ENCODE results near the gene SYMPK. TPM values are rescaled to one million over a fixed set of nuclear protein-coding genes. Genes with fewer than 3 reads are reported as not detected.
"Not testable (repeated sequence)": the region's sequence is repeated elsewhere in the genome, so short reads cannot be mapped to it uniquely, and the experiment has no call there.

The SYMPK gene
- total RNA-seq, 5 donors from 2014 or later (not counting 1 experiment from before 2014, with no cell fraction given): 89.7 to 102 (median 94.7) TPM

GRCh38 chr19:45899253-45899652 lies 36.3 kb upstream of the SYMPK start:
- Histone ChIP-seq H3K27ac (ENCODE audit: low read length) (no peak overlapping the region), H3K27me3 (replicated peaks in 1 of 2; ENCODE audit: control insufficient read depth in 2 of 2, extremely low read depth in 1 of 2, insufficient read depth in 2 of 2, low read length in 1 of 2) (no peaks in the 10 kb centered on the region), H3K4me3 (ENCODE audit: control insufficient read depth in 1 of 2, extremely low read depth in 1 of 2, low read length in 1 of 2) (no peak overlapping the region), H3K36me3 (ENCODE audit: control insufficient read depth in 2 of 2, extremely low read depth in 1 of 2, insufficient read depth in 1 of 2, low read length in 1 of 2) (peaks cover 8 to 34% of the 10 kb centered on the region in 2 donors), H3K9me3 (no peaks in the 10 kb centered on the region), H3K4me1 (ENCODE audit: control insufficient read depth in 1 of 2, extremely low read depth in 1 of 2, insufficient read depth in 2 of 2, low read length in 2 of 2) (peaks cover 4 to 30% of the 10 kb centered on the region in 2 experiments)
- 100% methylated on average over 5 of the region's 7 CpGs for WGBS (ENCODE audit: insufficient coverage)
- DNase-seq (no peak), ATAC-seq (replicated peaks in 1 of 4) (no peak)
- POLR2A ChIA-PET: no interaction called here
- Mint-ChIP-seq H3K4me3 (no peak overlapping the region), H3K4me1 (peaks cover 16 to 25% (median 24%) of the 10 kb centered on the region in 3 donors), H3K9me3 (no peaks in the 10 kb centered on the region), H3K27me3 (no peaks in the 10 kb centered on the region), H3K36me3 (peaks cover 30% of the 10 kb centered on the region), H3K27ac (no peak overlapping the region)
- CTCF ChIA-PET: no interaction called here

GRCh38 chr19:45897261-45897812 lies 34.4 kb upstream of the SYMPK start:
- DNase-seq: no peak
- peaks cover 2 to 21% of the 10 kb centered on the region in 2 experiments for H3K4me1 ChIP-seq (ENCODE audit: control insufficient read depth in 1 of 2, extremely low read depth in 1 of 2, insufficient read depth in 2 of 2, low read length in 2 of 2)
- H3K4me1 Mint-ChIP-seq: peaks cover 12 to 24% (median 17%) of the 10 kb centered on the region in 3 donors
- H3K4me3 Mint-ChIP-seq: no peak overlapping the region
- H3K4me3 ChIP-seq (ENCODE audit: control insufficient read depth in 1 of 2, extremely low read depth in 1 of 2, low read length in 1 of 2): no peak overlapping the region
- no peak for ATAC-seq (replicated peaks in 1 of 4)
- no peaks in the 10 kb centered on the region for H3K9me3 Mint-ChIP-seq
- H3K27ac ChIP-seq (ENCODE audit: low read length): no peak overlapping the region
- no peaks in the 10 kb centered on the region for H3K27me3 Mint-ChIP-seq
- no peak overlapping the region for H3K27ac Mint-ChIP-seq
- peaks cover 30% of the 10 kb centered on the region for H3K36me3 Mint-ChIP-seq
- CTCF ChIA-PET: interaction anchor here in 1 of 2 donors (0.7 kb wide), 1 partner anchor 77 kb away, joined by 6 read pairs; no protein-coding TSS in a partner anchor
- no peaks in the 10 kb centered on the region for H3K27me3 ChIP-seq (replicated peaks in 1 of 2; ENCODE audit: control insufficient read depth in 2 of 2, extremely low read depth in 1 of 2, insufficient read depth in 2 of 2, low read length in 1 of 2)
- WGBS (ENCODE audit: insufficient coverage): 100% methylated on average over 2 of the region's 8 CpGs
- H3K9me3 ChIP-seq: no peaks in the 10 kb centered on the region
- POLR2A ChIA-PET: no interaction called here
- H3K36me3 ChIP-seq (ENCODE audit: control insufficient read depth in 2 of 2, extremely low read depth in 1 of 2, insufficient read depth in 1 of 2, low read length in 1 of 2): peaks cover 8 to 34% of the 10 kb centered on the region in 2 donors

GRCh38 chr19:45895983-45896599 lies 33.1 kb upstream of the SYMPK start:
- ATAC-seq (replicated peaks in 1 of 4); H3K4me3 ChIP-seq (ENCODE audit: control insufficient read depth in 1 of 2, extremely low read depth in 1 of 2, low read length in 1 of 2); H3K9me3 ChIP-seq; DNase-seq; POLR2A ChIA-PET; H3K27ac Mint-ChIP-seq; H3K27me3 ChIP-seq (replicated peaks in 1 of 2; ENCODE audit: control insufficient read depth in 2 of 2, extremely low read depth in 1 of 2, insufficient read depth in 2 of 2, low read length in 1 of 2); H3K9me3 Mint-ChIP-seq; H3K27ac ChIP-seq (ENCODE audit: low read length); CTCF ChIA-PET; H3K4me3 Mint-ChIP-seq; H3K27me3 Mint-ChIP-seq: not testable (repeated sequence)
- Histone ChIP-seq H3K36me3 (ENCODE audit: control insufficient read depth in 2 of 2, extremely low read depth in 1 of 2, insufficient read depth in 1 of 2, low read length in 1 of 2) (peaks cover 8 to 34% of the 10 kb centered on the region in 2 donors), H3K4me1 (ENCODE audit: control insufficient read depth in 1 of 2, extremely low read depth in 1 of 2, insufficient read depth in 2 of 2, low read length in 2 of 2) (peaks cover 0 to 10% of the 10 kb centered on the region in 2 experiments)
- Mint-ChIP-seq H3K4me1 (peaks cover 12 to 17% (median 13%) of the 10 kb centered on the region in 3 donors), H3K36me3 (peaks cover 30% of the 10 kb centered on the region)
- WGBS (ENCODE audit: insufficient coverage): 98% methylated on average over 5 of the region's 12 CpGs

DNA sequence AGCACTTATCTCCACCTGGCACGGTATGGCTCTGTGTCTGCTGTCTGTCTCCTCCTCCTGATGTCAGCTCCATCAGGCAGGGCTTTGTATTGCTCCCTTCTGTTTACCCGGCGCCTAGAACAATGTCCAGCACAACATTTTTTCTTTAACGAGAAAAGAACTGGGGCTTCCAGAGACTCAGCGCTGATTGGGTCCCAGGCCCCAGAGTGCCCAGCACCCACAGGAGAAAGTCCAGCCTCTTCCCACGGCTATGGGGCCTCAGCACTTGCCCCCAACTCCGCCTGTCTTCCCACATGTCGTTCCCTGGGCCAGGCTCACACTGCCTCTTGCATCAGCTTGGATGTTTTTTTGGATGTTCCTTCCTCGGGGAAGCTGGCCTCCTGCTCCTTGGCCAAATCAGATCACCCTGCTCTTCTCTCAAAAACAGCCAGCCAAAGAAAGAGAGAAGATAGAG lies 32.6 kb upstream of the SYMPK start:
- no peak overlapping the region for H3K4me3 Mint-ChIP-seq
- CTCF ChIA-PET: no interaction called here
- WGBS (ENCODE audit: insufficient coverage): 91% methylated on average over 8 of the region's 9 CpGs
- peaks cover 7 to 12% (median 7%) of the 10 kb centered on the region in 3 donors for H3K4me1 Mint-ChIP-seq
- H3K27ac Mint-ChIP-seq: no peak overlapping the region
- Histone ChIP-seq H3K4me1 (ENCODE audit: control insufficient read depth in 1 of 2, extremely low read depth in 1 of 2, insufficient read depth in 2 of 2, low read length in 2 of 2) (peaks cover 0 to 5% of the 10 kb centered on the region in 2 experiments), H3K36me3 (ENCODE audit: control insufficient read depth in 2 of 2, extremely low read depth in 1 of 2, insufficient read depth in 1 of 2, low read length in 1 of 2) (peaks cover 8 to 31% of the 10 kb centered on the region in 2 donors), H3K27me3 (replicated peaks in 1 of 2; ENCODE audit: control insufficient read depth in 2 of 2, extremely low read depth in 1 of 2, insufficient read depth in 2 of 2, low read length in 1 of 2) (no peaks in the 10 kb centered on the region), H3K4me3 (ENCODE audit: control insufficient read depth in 1 of 2, extremely low read depth in 1 of 2, low read length in 1 of 2) (no peak overlapping the region), H3K9me3 (no peaks in the 10 kb centered on the region), H3K27ac (ENCODE audit: low read length) (no peak overlapping the region)
- POLR2A ChIA-PET: interaction anchor here in 1 of 2 donors (0.7 kb wide), 1 partner anchor 124 kb away, joined by 3 read pairs; no protein-coding TSS in a partner anchor
- ATAC-seq (replicated peaks in 1 of 4) (no peak), DNase-seq (no peak)
- H3K9me3 Mint-ChIP-seq: no peaks in the 10 kb centered on the region
- peaks cover 28% of the 10 kb centered on the region for H3K36me3 Mint-ChIP-seq
- H3K27me3 Mint-ChIP-seq: no peaks in the 10 kb centered on the region

DNA sequence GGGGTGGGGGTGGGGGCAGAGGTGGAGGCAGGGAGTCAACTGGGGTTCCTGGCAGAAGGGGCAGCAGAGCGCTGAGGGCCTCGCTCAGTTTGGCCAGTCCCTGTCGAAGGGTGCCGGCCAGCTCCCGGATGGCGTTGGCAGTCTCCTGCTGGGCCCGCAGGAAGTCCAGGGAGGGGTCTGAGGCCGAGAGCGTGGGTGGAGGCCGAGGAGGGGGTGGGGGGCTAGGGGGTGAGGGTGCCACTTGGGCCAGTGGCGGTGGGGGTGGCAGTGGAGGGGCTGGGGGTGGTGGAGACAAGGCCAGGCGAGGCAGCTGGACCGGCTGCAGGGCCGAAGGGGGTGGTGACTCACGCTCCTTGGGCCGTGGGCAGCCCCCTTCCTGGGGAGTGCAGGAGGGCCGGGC lies 27.9 kb upstream of the SYMPK start:
- Mint-ChIP-seq H3K36me3 (peaks cover 9% of the 10 kb centered on the region), H3K27me3 (no peaks in the 10 kb centered on the region), H3K9me3 (no peaks in the 10 kb centered on the region), H3K27ac (no peak overlapping the region), H3K4me1 (peaks cover 5 to 17% (median 11%) of the 10 kb centered on the region in 3 donors), H3K4me3 (no peak overlapping the region)
- peaks cover 0 to 12% of the 10 kb centered on the region in 2 experiments for H3K4me1 ChIP-seq (ENCODE audit: control insufficient read depth in 1 of 2, extremely low read depth in 1 of 2, insufficient read depth in 2 of 2, low read length in 2 of 2)
- H3K27me3 ChIP-seq (replicated peaks in 1 of 2; ENCODE audit: control insufficient read depth in 2 of 2, extremely low read depth in 1 of 2, insufficient read depth in 2 of 2, low read length in 1 of 2): no peaks in the 10 kb centered on the region
- H3K4me3 ChIP-seq (ENCODE audit: control insufficient read depth in 1 of 2, extremely low read depth in 1 of 2, low read length in 1 of 2): no peak overlapping the region
- CTCF ChIA-PET: no interaction called here
- H3K27ac ChIP-seq (ENCODE audit: low read length): no peak overlapping the region
- 98% methylated on average over 6 of the region's 17 CpGs for WGBS (ENCODE audit: insufficient coverage)
- H3K9me3 ChIP-seq: no peaks in the 10 kb centered on the region
- no peak for ATAC-seq (replicated peaks in 1 of 4)
- DNase-seq: no peak
- POLR2A ChIA-PET: no interaction called here
- peaks cover 8% of the 10 kb centered on the region in 2 donors for H3K36me3 ChIP-seq (ENCODE audit: control insufficient read depth in 2 of 2, extremely low read depth in 1 of 2, insufficient read depth in 1 of 2, low read length in 1 of 2)

DNA sequence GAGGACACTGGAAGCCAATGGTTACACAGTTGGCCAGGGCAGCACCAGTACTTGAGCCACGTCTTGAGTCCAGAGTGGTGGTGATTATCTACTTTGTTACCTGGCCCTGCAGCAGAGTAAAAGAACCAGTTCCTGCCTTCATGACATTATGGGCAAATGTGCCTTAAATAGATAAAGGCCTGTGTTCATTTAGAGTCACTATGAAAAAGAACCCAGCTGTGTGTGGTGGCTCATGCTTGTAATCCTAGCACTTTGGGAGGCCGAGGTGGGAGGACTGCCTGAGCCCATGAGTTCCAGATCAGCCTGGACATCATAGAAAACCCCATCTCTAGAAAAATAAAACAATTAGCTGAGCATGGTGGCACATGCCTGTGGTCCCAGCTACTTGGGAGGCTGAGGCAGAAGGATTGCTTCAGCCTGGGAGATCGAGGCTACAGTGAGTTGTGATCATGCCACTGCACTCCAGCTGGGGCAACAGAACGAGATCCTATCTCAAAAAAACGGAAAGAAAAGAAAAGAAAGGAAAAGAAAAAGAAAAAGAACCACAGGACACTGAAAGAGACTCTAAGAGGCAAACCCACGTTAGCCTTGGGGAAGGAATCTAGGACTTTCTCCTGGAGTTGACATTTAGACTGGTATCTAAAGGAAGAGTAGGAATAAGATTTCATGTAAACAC lies 26.4 kb upstream of the SYMPK start:
- peaks cover 7 to 24% of the 10 kb centered on the region in 2 experiments for H3K4me1 ChIP-seq (ENCODE audit: control insufficient read depth in 1 of 2, extremely low read depth in 1 of 2, insufficient read depth in 2 of 2, low read length in 2 of 2)
- no peak overlapping the region for H3K4me3 ChIP-seq (ENCODE audit: control insufficient read depth in 1 of 2, extremely low read depth in 1 of 2, low read length in 1 of 2)
- ChIA-PET CTCF (no interaction called here), POLR2A (interaction anchor here in 1 of 2 donors (0.7 kb wide), 1 partner anchor 1355 kb away, joined by 5 read pairs; no protein-coding TSS in a partner anchor)
- WGBS (ENCODE audit: insufficient coverage): 68% methylated on average over 3 of the region's 6 CpGs
- H3K9me3 Mint-ChIP-seq: no peaks in the 10 kb centered on the region
- H3K9me3 ChIP-seq: no peaks in the 10 kb centered on the region
- H3K27ac Mint-ChIP-seq: peak overlapping the region in 1 of 2 donors; percentile 40
- no peaks in the 10 kb centered on the region for H3K36me3 Mint-ChIP-seq
- H3K27me3 ChIP-seq (replicated peaks in 1 of 2; ENCODE audit: control insufficient read depth in 2 of 2, extremely low read depth in 1 of 2, insufficient read depth in 2 of 2, low read length in 1 of 2): no peaks in the 10 kb centered on the region
- peaks cover 9 to 17% (median 13%) of the 10 kb centered on the region in 3 donors for H3K4me1 Mint-ChIP-seq
- no peak overlapping the region for H3K27ac ChIP-seq (ENCODE audit: low read length)
- H3K27me3 Mint-ChIP-seq: no peaks in the 10 kb centered on the region
- no peak for DNase-seq
- ATAC-seq (replicated peaks in 1 of 4): no peak
- no peak overlapping the region for H3K4me3 Mint-ChIP-seq
- H3K36me3 ChIP-seq (ENCODE audit: control insufficient read depth in 2 of 2, extremely low read depth in 1 of 2, insufficient read depth in 1 of 2, low read length in 1 of 2): no peaks in the 10 kb centered on the region

Measured in T-cell (primary cell).